CD14-positive monocyte (primary cell): ENCODE results near the gene FLRT1. TPM values are rescaled to one million over a fixed set of nuclear protein-coding genes. Genes with fewer than 3 reads are reported as not detected.

ENCODE experiments used
- DNase-seq, 3 donors: peaks; one replicate each; pipeline ENCODE4 v3.0.0-alpha.2; 2011 to 2022
- H2AFZ ChIP-seq: 2 replicates; pipeline ENCODE4 v1.6.0; 2012; ENCODE audit warnings: mild to moderate bottlenecking, low read depth, low read length, inconsistent platforms; ENCODE audit not compliant: insufficient read depth, poor library complexity, severe bottlenecking
- H3K27ac ChIP-seq, 2 donors: 1 replicate in 1 of 2; 2 replicates in 1 of 2; pipeline ENCODE4 v1.5.1; 2012 to 2013; ENCODE audit warnings: low read length in 2 of 2, control low read depth in 1 of 2, inconsistent platforms in 1 of 2, low read depth in 1 of 2, mild to moderate bottlenecking in 1 of 2
- H3K27me3 ChIP-seq, 2 donors: one replicate each; pipeline versions ENCODE4 v1.6.0 to v1.6.1; 2011 to 2013; ENCODE audit warnings: low read length in 2 of 2; ENCODE audit not compliant: control insufficient read depth in 2 of 2, insufficient read depth in 2 of 2
- H3K36me3 ChIP-seq, 2 donors: replicated peaks in 1 of 2; 1 replicate in 1 of 2; 2 replicates in 1 of 2; pipeline versions ENCODE4 v1.5.1 to v1.6.1; 2012 to 2013; ENCODE audit warnings: low read length in 2 of 2, control low read depth in 1 of 2, inconsistent platforms in 1 of 2, mild to moderate bottlenecking in 1 of 2; ENCODE audit not compliant: insufficient read depth in 2 of 2, control insufficient read depth in 1 of 2
- H3K4me1 ChIP-seq, 2 donors: 1 replicate in 1 of 2; 2 replicates in 1 of 2; pipeline versions ENCODE4 v1.5.1 to v1.6.1; 2012 to 2013; ENCODE audit warnings: low read length in 2 of 2, control low read depth in 1 of 2, inconsistent platforms in 1 of 2, mild to moderate bottlenecking in 1 of 2, moderate library complexity in 1 of 2; ENCODE audit not compliant: insufficient read depth in 2 of 2, control insufficient read depth in 1 of 2
- H3K4me2 ChIP-seq: replicated peaks from 2 replicates; pipeline ENCODE3; 2012; ENCODE audit warnings: low read length, moderate library complexity, mild to moderate bottlenecking; ENCODE audit not compliant: poor library complexity, severe bottlenecking; ENCODE audit errors: extremely low read depth
- H3K4me3 ChIP-seq, 3 experiments: fragments of 200-600 bp in 1 of 3; sonication (generic) in 1 of 3; replicated peaks in 1 of 3; 1 replicate in 2 of 3; 2 replicates in 1 of 3; pipeline ENCODE4 v1.5.1; 2011 to 2013; ENCODE audit warnings: low read length in 3 of 3, mild to moderate bottlenecking in 3 of 3, control low read depth in 2 of 3, low read depth in 2 of 3, inconsistent platforms in 1 of 3, moderate library complexity in 1 of 3
- H3K79me2 ChIP-seq: 2 replicates; pipeline ENCODE4 v1.6.0; 2012; ENCODE audit warnings: mild to moderate bottlenecking, control low read depth, inconsistent platforms, low read length, moderate library complexity; ENCODE audit not compliant: insufficient read depth
- H3K9ac ChIP-seq: 2 replicates; pipeline ENCODE4 v1.6.0; 2017; ENCODE audit warnings: low read length, mild to moderate bottlenecking; ENCODE audit not compliant: insufficient read depth, poor library complexity, severe bottlenecking
- H3K9me3 ChIP-seq, 2 donors: replicated peaks in 1 of 2; 1 replicate in 1 of 2; 2 replicates in 1 of 2; pipeline versions ENCODE4 v1.5.1 to v1.6.1; 2012 to 2013; ENCODE audit warnings: low read length in 2 of 2, control low read depth in 1 of 2; ENCODE audit not compliant: control insufficient read depth in 1 of 2, insufficient read depth in 1 of 2
- H4K20me1 ChIP-seq: 2 replicates; pipeline ENCODE4 v1.6.0; 2012; ENCODE audit warnings: mild to moderate bottlenecking, low read length, control low read depth, moderate library complexity; ENCODE audit not compliant: insufficient read depth
- H3K27ac Mint-ChIP-seq, 7 donors: one replicate each; pipeline ENCODE4 v1.8.0; 2020; ENCODE audit warnings: mild to moderate bottlenecking in 7 of 7, mixed read lengths in 7 of 7, moderate library complexity in 6 of 7, inconsistent platforms in 2 of 7
- H3K27me3 Mint-ChIP-seq, 3 donors: one replicate each; pipeline ENCODE4 v1.8.0; 2021 to 2022; ENCODE audit warnings: low read depth in 3 of 3, mild to moderate bottlenecking in 3 of 3, mixed read lengths in 3 of 3, moderate library complexity in 3 of 3, inconsistent platforms in 1 of 3
- H3K36me3 Mint-ChIP-seq, 2 donors: one replicate each; pipeline ENCODE4 v1.8.0; 2020; ENCODE audit warnings: mixed read lengths in 2 of 2, inconsistent platforms in 1 of 2, mild to moderate bottlenecking in 1 of 2
- H3K4me1 Mint-ChIP-seq: one replicate; pipeline ENCODE4 v1.8.0; 2020; ENCODE audit warnings: mild to moderate bottlenecking, mixed read lengths
- H3K4me3 Mint-ChIP-seq, 2 donors: one replicate each; pipeline ENCODE4 v1.8.0; 2020; ENCODE audit warnings: mild to moderate bottlenecking in 2 of 2, mixed read lengths in 2 of 2, moderate library complexity in 1 of 2
- H3K9me3 Mint-ChIP-seq, 7 donors: one replicate each; pipeline ENCODE4 v1.8.0; 2020 to 2022; ENCODE audit warnings: mixed read lengths in 7 of 7, mild to moderate bottlenecking in 6 of 7, moderate library complexity in 6 of 7, inconsistent platforms in 2 of 7
- CTCF ChIP-seq: fragments of 200-600 bp; IDR thresholded peaks from one replicate; pipeline ENCODE4 v1.8.0; 2022; ENCODE audit warnings: antibody characterized with exemption, mild to moderate bottlenecking
- WGBS: methylation state at CpG from one replicate; pipeline ENCODE4 v1.1.5; 2013; ENCODE audit warnings: missing lambda C conversion rate; ENCODE audit not compliant: insufficient coverage; 5-methylcytosine and 5-hydroxymethylcytosine counted together
- intact Hi-C, 2 donors: fragments of 100-400 bp; cut with micrococcal nuclease; formaldehyde crosslinking; loops; one replicate each; pipeline versions ENCODE4 v1.15.0 to v1.15.1; 2023
- polyA plus RNA-seq, 3 donors: library from polyadenylated mRNA; depleted of rRNA in 1 of 3; unstranded in 2 of 3; stranded (reverse) in 1 of 3; fragments of 300-500 nt in 2 of 3; fragments of >200 nt in 1 of 3; fragmentation: Illumina TruSeq in 2 of 3; gene quantifications; 1 replicate in 2 of 3; 2 replicates in 1 of 3; pipeline ENCODE4 v1.2.3, GENCODE V29; 2012 to 2021

Gene FLRT1
- polyA plus RNA-seq, 3 donors, result not detected

GRCh38 chr11:64031001-64031400, 4.7 kb upstream of the FLRT1 start:
- H3K4me2 ChIP-seq, result no peak overlapping the region
- no peaks in the 10 kb centered on the region for H3K36me3 ChIP-seq
- Mint-ChIP-seq H3K36me3 (peaks cover 0 to 5% of the 10 kb centered on the region in 2 donors), H3K4me1 (peaks cover 33% of the 10 kb centered on the region), H3K27me3 (peaks cover 27 to 36% (median 29%) of the 10 kb centered on the region in 3 donors), H3K27ac (no peak overlapping the region), H3K9me3 (peaks cover 0 to 5% (median 3%) of the 10 kb centered on the region in 7 donors), H3K4me3 (no peak overlapping the region)
- peaks cover 11 to 27% of the 10 kb centered on the region in 2 donors for H3K27me3 ChIP-seq
- 86% methylated on average over 1 of the region's 3 CpGs for WGBS
- no peaks in the 10 kb centered on the region for H4K20me1 ChIP-seq
- H2AFZ ChIP-seq, result no peak overlapping the region
- no peak overlapping the region for H3K27ac ChIP-seq
- intact Hi-C loops, result no loop called here
- no peak for TF ChIP-seq CTCF
- H3K79me2 ChIP-seq, result no peaks in the 10 kb centered on the region
- no peak overlapping the region for H3K9ac ChIP-seq
- H3K4me1 ChIP-seq, result peaks cover 23 to 27% of the 10 kb centered on the region in 2 donors
- H3K4me3 ChIP-seq, result no peak overlapping the region
- no peak for DNase-seq
- H3K9me3 ChIP-seq, result peaks cover 3 to 11% of the 10 kb centered on the region in 2 donors

GRCh38 chr11:64032050-64032449, 3.7 kb upstream of the FLRT1 start:
- peaks cover 31% of the 10 kb centered on the region for H3K4me1 Mint-ChIP-seq
- no peak for TF ChIP-seq CTCF
- intact Hi-C loops, result no loop called here
- Histone ChIP-seq H3K27me3 (peaks cover 20 to 37% of the 10 kb centered on the region in 2 donors), H3K79me2 (no peaks in the 10 kb centered on the region), H3K9ac (no peak overlapping the region), H3K4me2 (no peak overlapping the region), H3K4me3 (no peak overlapping the region), H3K9me3 (peaks cover 3 to 11% of the 10 kb centered on the region in 2 donors), H3K27ac (no peak overlapping the region), H3K4me1 (peaks cover 22 to 32% of the 10 kb centered on the region in 2 donors), H4K20me1 (no peaks in the 10 kb centered on the region), H3K36me3 (no peaks in the 10 kb centered on the region), H2AFZ (no peak overlapping the region)
- 100% methylated on average over 2 of the region's 4 CpGs for WGBS
- no peak overlapping the region for H3K27ac Mint-ChIP-seq
- no peak overlapping the region for H3K4me3 Mint-ChIP-seq
- peaks cover 0 to 5% (median 3%) of the 10 kb centered on the region in 7 donors for H3K9me3 Mint-ChIP-seq
- peaks cover 0 to 5% of the 10 kb centered on the region in 2 donors for H3K36me3 Mint-ChIP-seq
- DNase-seq, result no peak
- H3K27me3 Mint-ChIP-seq, result peaks cover 33 to 46% (median 34%) of the 10 kb centered on the region in 3 donors
